HG03066 (cell line): ENCODE measurements around the gene SLC2A8.

Experiments
- ATAC-seq: cut with Tn5 transposase; IDR thresholded peaks from one replicate; pipeline ENCODE4 v1.9.1; 2021; ENCODE audit warnings: low read depth; ENCODE audit not compliant: unreplicated experiment

The SLC2A8 gene

GRCh38 chr9:127380479-127380878, 16.5 kb upstream of the SLC2A8 start:
- no peak for ATAC-seq

GRCh38 chr9:127382541-127382940, 14.4 kb upstream of the SLC2A8 start:
- no peak for ATAC-seq

GRCh38 chr9:127384016-127384730, 12.8 kb upstream of the SLC2A8 start:
- no peak for ATAC-seq

GRCh38 chr9:127384901-127385300, 12.1 kb upstream of the SLC2A8 start:
- ATAC-seq = no peak

- no peak for ATAC-seq
Observed at GRCh38 chr9:127386249-127386648, 10.7 kb upstream of the SLC2A8 start.

- ATAC-seq = no peak
Observed at GRCh38 chr9:127386981-127387380, 10.0 kb upstream of the SLC2A8 start.

- ATAC-seq = peak; percentile 84
Observed at GRCh38 chr9:127388037-127388855, 8.7 kb upstream of the SLC2A8 start.

- no peak for ATAC-seq
Observed at GRCh38 chr9:127388856-127389238, 8.1 kb upstream of the SLC2A8 start.

- no peak for ATAC-seq
Observed at GRCh38 chr9:127389381-127390247, 7.4 kb upstream of the SLC2A8 start.

- no peak for ATAC-seq
Observed at GRCh38 chr9:127390248-127390545, 6.8 kb upstream of the SLC2A8 start.

- no peak for ATAC-seq
Observed at GRCh38 chr9:127390563-127390962, 6.4 kb upstream of the SLC2A8 start.

GRCh38 chr9:127392166-127392565, 4.8 kb upstream of the SLC2A8 start:
- no peak for ATAC-seq

- ATAC-seq = no peak
Observed at GRCh38 chr9:127392976-127393375, 4.0 kb upstream of the SLC2A8 start.

GRCh38 chr9:127393645-127394044, 3.3 kb upstream of the SLC2A8 start:
- ATAC-seq = no peak

GRCh38 chr9:127395497-127396252, 1.3 kb upstream of the SLC2A8 start:
- no peak for ATAC-seq

GRCh38 chr9:127396253-127396807, 639 bp upstream of the SLC2A8 start:
- ATAC-seq = no peak

- no peak for ATAC-seq
Observed at GRCh38 chr9:127397646-127398274, 791 bp downstream of the SLC2A8 start.

GRCh38 chr9:127398275-127398647, 1.3 kb downstream of the SLC2A8 start:
- no peak for ATAC-seq

GRCh38 chr9:127398715-127399400, 1.9 kb downstream of the SLC2A8 start:
- ATAC-seq = no peak
